CD4-positive, alpha-beta T cell treated with Interleukin-17A for 1 hour (primary cell): ENCODE measurements around the gene DLGAP1.

Experiments
- DNase-seq: peaks from one replicate; pipeline ENCODE4 v3.0.0-alpha.2; 2020

The DLGAP1 gene

DNA sequence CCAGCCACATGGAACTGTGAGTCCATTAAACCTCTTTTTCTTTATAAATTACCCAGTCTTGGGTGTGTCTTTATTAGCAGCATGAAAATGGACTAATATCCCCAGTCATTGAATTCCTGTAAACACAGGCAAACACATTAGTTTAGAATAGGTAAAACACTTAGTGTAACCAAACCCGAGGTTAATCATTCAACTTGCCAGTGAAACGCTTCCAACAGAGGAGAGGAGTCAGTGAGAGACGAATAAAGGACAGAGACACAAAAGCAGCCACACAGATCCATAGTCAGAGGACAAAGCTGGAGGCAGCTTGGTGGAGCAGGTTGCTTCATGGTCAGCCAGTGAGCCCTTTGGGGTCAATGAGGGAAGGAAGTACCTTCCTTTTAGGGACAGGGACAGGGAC, 657.1 kb downstream of the DLGAP1 start:
- DNase-seq: no peak

DNA sequence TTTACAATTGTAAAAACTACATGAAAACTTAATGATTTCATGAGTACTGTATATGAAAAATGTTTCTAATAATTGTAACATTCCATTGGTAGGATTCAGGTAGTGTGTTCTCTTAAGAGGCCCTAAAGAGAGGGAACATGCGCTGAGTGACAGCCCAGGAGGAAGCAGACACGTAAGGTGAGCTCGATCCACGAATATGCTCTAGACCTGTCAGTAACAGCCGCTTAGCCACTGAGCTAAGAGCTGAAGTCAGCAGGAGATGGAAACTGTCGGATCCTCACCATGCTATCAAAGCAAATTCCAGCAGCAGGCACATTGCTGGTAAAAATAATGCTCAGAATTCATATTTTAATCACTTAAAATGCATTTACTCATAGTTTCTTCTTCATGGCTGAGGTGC, 658.7 kb downstream of the DLGAP1 start:
- no peak for DNase-seq

DNA sequence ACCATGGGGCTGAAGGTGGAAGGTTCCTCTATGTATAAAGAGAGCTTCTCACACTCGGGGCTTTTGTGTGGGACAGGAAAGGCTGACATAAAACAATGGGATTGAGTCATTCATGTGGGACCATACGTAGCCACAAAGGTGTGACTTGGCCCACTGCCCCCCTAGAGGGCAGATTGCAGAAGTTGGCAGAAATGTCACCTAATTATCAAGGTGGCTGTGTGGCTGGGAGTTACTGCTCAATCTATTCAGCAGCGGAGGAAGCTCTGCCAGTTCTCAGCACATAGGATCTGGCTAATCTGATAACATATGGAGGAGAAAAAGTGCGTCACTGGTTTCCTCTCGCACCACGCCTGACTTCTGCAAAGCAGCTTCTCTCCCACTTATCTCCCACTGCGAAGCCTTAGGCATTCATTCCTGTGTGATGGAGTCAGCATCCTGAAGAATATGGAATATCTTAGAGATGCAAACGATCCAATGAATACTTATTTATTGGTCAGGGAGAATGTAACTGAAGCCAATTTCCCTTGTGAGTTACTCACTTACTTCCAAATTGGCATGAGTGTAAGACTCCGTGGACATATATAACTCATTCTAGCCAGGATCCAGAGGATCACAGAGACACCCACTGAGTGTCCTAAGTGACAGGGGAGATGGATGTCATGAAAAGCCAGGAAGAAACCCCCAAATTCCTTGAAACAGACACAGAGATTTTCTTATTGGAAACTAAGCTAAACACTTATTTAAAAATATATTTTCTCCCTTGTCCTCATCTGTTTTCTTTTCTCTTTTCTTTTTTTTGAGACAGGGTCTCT, 660.4 kb downstream of the DLGAP1 start:
- DNase-seq: no peak

DNA sequence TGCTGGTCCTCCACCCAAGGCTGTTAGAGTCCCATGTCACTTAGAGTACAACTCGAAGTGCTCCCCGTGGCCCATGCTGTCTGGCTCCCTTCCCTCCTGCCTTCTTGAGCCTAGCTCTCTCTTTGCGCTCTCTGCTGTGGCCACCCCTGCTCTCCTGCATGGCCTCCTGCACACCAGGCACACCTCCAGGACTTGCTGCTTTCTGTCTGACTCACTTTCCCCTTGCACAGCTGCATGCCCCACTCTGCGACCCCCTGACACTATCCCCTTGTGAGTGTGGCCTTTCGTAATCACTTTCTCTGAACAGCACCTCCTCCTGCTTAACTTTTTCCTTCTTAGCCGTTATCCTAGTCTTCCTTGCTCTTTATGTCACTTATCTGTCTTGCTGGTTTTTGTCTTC, 661.6 kb downstream of the DLGAP1 start:
- DNase-seq: no peak

DNA sequence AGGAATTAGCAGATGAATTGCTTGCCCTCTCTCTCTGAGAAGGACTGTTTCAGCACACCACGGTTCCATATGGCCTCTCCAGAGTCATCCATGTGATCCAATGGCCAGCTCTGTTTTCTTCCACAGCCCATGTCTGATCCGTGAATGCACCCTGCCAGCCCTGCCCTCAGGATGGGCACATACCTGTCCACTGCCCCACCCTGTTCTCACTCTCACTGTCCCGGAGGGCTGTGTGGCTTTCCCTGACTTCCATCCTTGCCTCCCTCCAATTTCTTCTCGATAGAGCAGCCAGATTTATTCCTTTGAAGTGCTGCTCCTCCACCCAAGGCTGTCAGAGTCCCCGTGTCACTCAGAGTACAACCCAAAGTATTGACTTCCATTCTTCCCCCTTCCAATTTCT, 662.0 kb downstream of the DLGAP1 start:
- DNase-seq: no peak

DNA sequence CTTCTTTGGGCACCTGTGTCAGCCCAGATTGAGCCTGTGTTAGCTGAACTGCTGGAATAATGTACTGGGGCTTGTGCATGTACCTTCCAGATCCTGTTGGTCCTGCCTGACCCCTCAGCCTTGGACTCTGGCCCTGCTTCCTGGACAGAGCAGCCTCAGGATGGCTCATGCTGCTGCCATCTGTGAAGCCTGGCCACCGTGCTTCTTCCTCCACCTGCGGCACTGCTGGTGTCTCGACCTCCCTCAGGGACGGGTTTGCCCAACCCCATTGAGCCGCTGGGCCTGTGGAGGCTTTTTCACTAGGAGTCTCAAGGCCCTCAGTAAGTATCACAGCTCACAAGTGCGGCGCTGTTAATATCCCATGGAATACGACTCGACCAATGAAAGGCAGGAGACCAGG, 662.4 kb downstream of the DLGAP1 start:
- no peak for DNase-seq

DNA sequence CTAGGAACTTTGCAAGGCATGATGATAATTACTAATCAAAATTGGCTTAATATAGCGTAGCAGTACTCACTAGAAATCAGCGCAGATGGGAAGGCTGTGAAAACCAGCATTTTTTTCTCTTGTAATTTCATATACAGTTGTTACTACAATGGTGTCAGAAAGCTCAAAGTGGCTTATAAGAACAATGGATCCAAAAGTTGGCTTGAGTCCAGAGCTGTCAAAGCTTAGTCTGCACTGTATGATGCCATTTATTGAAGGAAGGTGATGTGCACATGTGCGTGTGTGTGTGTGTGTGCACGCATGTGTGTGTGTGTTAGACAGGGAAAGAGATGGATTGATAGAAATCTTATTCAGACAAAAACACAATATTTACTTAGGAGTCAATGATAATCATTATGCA, 663.9 kb downstream of the DLGAP1 start:
- no peak for DNase-seq

DNA sequence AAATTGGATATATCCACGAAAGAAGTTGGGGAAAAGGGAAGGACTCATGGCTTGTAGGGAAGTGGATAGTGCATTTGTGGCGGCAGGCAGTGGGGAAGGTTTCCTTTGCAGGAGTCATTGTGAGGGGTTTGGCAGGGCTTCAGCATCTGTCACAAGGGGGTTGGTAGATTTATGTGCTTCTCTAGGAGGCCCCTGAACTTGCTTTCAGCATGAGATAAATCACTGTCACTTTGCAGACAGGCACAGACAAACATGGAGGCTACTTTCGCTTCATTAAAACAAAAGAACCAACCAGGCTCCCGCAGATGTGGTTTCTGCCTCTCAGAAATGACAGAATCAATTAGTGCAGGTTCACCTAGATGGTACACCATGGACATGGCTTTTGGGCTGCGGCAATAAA, 664.4 kb downstream of the DLGAP1 start:
- no peak for DNase-seq

DNA sequence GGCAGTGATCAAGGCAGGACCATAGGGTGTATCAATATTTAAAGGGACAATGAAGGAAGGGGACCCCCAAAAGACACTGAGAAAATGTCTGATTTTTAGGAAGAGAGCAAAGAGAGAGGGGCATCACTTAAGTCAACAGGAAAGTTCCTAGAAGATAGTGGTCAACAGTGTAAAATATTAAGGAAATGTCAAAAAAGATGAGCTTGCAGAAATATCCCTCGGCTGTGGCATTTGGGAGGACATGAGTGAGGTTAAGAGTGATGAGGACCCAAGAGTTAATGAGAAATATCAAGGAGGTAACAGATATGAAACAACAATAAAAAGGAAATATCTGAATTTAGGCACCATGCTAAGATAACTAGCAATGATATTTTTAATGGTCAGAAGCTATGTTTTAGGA, 665.6 kb downstream of the DLGAP1 start:
- no peak for DNase-seq

DNA sequence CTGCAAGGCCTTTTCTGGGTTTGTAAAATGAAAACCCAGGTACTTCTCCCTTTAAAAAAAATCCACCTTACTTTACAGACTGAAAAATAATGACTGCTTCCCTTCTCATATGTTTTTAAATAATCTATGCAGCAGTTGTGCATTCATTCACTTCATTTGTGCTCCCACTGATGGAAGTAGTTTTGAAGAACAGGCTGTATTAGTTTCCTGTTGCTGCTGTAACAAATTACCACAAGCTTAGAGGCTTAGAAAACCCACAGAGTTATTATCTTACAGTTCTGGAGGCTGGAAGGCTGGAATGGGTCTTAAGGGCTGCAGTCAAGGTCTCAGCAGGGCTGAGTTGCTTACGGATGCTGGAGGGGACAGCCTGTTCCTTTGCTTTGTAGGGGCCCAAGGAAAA, 670.2 kb downstream of the DLGAP1 start:
- no peak for DNase-seq

DNA sequence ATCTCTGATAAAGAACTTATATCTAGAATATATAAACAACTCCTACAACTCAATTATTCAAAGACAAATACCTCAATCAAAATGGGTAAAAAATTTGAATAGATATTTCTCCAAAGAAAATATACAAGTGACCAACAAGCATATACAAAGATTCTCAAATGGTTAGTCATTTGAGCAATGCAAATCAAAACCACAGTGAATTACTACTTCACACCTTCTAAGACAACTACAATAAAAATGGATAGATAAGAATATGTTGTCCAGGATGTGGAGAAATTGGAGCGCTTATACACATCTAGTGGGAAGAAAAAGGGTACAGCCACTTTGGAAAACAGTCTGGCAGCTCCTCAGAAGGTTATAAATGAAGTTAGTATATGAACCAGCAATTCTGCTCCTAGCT, 672.2 kb downstream of the DLGAP1 start:
- DNase-seq: no peak

DNA sequence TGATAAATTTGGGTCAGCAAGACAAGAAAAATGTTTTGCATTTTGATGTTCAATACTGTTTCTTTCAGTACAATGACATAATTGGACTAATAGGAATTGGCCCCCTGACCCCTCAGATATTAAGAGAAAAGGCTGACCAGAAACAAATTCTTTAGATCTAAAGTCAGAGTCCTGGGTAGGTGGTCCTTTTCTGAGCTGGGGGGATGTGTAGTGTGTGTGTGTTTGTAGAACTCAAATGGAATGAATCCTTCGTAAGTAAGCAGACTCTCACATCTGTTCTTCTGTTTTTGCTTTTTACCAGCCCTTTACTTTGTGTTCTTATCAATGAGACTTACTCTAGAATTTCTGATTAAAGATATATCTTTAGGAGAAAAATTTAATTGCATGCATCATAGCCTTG, 677.4 kb downstream of the DLGAP1 start:
- no peak for DNase-seq

DNA sequence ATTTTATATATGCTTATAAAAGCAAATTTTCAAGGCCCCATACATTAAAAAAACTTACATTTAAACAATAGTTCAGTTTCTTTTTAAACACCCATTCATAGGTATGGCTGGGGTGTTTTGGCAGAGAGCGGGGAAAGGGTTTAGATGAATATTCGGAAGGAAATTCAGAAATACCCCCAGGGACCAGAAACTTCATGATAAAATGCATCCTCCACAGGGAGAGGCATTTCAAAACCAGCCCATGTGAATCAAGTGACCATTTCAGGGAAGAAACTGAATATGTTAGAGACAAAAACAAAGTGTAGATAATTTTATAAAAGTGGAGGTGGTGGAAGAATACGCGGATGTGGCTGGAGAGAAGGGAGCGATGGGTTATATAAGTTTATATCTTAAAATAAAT, 678.0 kb downstream of the DLGAP1 start:
- DNase-seq: no peak

DNA sequence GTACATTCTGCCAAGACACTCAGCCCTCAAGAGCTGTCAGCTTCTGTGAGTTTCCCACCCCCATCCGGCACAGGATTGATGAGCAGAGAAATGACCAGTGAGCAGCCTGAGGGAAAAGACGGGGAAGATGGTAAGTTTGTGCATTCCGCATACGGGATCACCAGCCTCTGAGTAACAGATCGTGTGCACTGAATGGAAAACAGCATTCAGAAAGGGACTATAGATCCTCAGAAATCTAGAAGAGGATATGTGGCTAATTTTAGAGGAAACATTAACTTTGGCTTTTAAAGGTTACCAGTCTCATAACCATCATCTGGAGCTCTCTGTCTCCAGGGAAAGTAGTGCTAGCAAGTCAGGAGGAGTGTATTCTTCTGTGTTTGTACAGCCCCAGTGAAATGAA, 679.1 kb downstream of the DLGAP1 start:
- no peak for DNase-seq

DNA sequence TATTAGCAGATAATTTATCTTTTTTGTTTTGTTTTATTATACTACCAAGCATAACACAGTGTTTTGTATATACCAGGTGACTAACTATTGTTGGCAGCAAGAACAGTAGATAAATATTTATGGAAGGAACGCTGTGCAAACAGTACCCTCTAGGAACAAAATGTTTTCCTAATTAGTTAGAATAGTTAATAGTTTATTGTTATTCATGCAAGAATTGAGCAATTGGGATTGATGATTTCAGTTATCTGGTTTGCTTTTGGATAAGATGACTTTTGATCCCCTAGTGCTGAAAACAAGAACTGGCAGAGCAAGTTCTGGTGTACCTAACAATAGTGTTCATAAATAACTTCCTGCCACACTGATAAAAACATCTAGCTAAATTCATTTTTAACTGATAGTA, 681.8 kb downstream of the DLGAP1 start:
- no peak for DNase-seq

DNA sequence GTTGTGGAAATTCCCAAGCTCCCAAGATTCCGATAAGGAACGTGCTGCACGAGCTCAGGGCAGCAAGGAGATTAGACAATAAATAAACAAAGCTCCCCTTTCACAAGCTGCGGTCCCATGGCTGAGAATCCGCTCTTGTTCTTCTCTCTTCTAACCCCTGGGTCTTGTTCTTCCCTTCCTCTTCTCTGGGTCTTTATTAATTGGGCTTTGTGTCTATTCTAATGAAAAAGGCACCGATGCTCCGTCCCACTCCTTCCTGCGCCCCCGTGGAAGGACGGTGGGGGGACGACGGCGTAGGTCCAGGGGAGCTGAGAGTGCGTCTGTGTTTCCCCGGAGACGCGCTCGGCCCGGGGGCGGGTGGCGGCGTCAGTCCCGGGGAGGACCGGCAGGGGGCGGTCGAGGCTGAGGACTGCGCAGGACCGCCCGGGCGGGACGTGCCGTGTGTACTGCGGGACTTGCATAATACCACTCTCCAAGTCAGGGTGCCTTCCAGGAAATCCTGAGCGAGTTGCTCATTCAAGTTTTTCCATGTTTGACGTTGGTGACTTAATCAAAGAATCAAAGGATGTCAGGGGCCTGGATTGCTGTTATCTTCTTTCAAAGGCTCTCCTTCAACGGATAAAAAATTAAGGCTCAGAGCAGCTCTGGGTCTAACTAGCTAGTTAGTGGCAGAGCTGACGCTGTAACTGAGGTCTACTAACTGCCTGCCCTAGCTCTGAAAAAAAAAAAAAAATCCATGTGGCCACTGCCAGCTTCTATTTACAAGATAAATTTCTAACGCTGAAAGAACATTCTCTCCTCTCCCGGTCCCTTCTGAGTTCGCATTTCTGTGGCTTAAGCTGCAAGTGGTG, 683.8 kb downstream of the DLGAP1 start:
- peak; percentile 65 for DNase-seq

DNA sequence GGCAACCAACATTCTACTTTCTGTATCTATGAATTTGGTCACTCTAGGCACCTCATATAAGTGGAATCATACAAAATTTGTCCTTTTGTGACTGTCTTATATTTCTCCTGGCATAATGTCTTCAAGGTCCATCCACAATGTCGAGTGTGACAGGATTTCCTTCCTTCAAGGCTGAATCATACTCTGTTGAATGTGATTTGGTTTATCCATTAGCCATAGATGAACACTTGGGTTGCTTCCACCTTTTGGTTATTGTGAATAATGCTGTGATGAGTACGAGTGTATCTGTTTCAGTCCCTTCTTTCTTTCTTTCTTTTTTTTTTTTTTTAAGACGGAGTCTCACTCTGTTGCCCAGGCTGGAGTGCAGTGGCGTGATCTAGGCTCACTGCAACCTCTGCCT, 693.8 kb downstream of the DLGAP1 start:
- no peak for DNase-seq

DNA sequence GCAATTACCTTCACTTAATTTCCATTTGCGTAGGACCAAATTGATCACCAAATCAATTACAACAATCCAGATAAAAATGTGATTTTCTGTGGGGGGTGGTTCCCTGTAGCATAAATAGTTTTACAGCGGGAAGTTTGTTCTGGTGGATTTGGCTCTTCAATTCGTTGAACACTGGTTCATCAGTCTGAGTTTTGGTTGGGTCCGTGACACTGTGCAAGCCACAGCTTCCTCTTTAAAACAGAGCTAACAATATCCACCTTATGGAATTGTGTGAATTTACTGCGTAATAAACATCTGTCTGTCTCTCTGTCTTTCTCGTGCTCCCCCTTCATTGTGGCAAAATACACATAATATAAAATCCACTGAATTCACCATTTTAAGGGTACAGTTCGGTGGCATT, 694.4 kb downstream of the DLGAP1 start:
- no peak for DNase-seq

DNA sequence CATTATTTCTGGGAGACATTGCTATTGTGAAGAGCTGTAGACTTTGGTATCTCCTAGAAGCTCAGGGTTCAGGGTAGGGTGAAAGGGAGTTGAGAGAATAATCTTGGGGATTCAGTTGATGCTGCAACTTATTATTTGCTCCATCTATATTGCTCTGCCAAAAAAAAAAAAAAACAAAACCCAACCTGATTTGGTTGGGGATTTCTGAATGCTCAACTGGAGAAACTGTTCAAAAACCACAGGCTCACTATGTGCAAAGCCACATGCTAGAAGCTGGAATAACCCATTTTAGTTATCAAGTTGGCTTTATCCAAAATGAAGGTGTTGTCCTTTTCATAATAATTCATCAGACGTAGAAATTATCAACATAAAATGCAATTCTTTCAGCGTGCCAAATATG, 696.0 kb downstream of the DLGAP1 start:
- no peak for DNase-seq

DNA sequence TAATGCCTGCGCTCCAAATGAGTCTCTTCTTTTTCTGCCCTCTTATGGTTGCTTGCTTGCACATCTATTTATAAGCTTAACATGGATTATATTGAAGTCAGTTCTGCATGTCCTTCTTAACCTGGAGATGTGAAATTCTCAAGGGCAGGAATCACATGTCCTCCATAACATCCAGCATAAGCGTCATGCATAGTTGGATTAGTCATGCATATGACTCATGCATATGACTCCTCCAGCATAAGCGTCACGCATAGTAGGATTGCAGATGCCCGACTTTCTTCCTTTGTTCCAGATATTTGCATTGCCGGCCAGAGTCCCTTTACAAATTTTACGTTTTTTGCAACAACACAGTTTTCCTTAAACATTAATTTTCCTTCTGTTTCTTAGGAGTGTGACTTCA, 696.6 kb downstream of the DLGAP1 start:
- no peak for DNase-seq

DNA sequence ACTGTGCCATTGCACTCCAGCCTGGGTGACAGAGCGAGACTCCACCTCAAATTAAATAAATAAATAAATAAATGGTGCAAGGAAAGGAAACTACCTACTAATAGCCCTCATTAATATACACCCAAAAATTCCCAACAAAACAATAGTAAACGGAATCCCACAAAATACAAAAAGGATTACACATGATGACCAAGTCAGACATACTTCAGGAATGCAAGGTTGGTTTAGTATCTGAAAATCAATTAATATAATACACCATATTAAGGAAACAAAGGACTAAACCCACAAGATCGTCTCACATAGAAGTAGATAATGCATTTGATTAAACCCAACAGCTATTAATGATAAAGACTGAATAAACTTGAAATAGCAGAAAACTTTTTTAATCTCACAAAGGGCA, 697.7 kb downstream of the DLGAP1 start:
- DNase-seq: no peak

DNA sequence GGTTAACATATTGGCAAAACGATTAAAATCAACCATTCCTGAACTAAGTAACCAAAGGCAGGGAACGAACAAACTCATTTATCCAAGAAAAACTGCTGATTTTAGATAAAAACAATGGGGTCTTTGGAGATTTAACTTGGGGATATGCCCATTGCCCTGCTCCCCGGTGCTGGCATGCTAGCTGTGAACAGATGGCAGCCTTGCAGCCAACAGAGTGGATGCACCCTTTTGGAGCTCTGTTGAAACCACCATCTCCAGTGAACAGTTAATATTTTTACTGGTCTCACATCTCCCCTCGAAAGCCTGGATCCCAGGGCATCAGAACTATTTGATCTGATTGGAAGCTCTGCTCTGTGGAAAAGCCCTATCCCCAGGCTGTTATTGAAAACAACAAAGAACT, 702.0 kb downstream of the DLGAP1 start:
- no peak for DNase-seq

DNA sequence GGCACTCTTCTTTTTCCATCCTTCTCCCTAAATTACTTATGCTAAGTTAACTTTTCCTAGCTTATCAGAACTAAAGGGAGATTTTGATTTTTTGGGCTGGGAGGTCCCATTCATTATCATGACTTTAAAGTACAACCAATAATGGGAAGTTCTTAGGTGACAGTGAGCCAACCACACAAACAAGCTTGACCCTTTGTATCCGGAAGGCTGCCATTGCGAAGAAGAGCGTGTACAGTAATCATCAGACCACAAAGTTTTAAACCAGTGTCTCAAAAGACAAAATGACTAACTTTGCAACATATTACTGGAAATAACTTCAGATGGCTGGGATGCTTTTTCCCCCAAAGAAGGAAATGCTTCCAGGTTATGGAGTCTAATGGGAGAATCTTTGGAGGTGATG, 707.0 kb downstream of the DLGAP1 start:
- no peak for DNase-seq

DNA sequence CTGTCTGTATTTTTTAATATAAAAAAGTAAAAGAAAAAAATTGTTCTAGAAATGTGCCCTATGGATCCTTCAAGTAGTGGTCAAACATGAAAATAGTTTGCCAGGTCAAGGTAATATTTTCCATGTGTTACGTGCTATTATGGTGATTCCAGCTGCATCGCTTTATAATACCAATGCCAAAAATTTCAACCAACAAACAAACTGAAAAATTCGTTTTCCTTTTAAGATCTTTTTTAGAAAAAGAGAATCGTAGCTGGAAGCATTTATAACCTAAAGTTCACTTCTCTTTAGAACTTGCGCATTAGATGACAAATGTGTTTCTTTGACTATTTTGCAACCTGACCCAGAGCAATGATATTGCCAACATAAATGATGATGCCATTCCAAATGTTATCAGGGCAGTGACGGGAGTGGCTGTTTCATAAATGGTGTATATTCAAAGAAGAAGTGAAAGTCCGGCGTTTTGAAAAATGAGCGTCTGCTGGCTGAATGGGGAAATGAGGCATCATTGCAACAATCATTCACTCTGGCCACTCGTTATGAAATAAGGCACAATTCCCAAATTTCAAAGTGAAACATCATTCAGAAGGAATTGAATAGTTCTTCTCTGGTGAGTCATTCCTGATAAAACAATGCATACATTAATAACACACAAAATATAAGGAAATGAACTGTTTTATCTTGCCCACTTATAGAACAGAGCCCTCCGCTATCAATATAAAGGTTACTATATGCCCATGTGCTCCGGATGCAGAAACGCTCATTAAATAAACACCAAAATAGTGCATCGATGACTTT, 707.7 kb downstream of the DLGAP1 start:
- DNase-seq: peak; percentile 27
